Hematopoietic multipotent progenitor cell (in vitro differentiated cells): ENCODE data around the gene CHST8. TPM values are rescaled to one million over a fixed set of nuclear protein-coding genes. Genes with fewer than 3 reads are reported as not detected.

Experiments used
- DNase-seq, 3 donors: peaks; one replicate each; pipeline ENCODE4 v3.0.0-alpha.2; 2011 to 2015; ENCODE audit warnings: low read depth in 2 of 3, low spot score in 2 of 3
- total RNA-seq: library from RNA; depleted of rRNA; stranded (reverse); fragments of >200 nt; gene quantifications from one replicate; pipeline ENCODE4 v1.2.3, GENCODE V29; 2012

Gene CHST8
- total RNA-seq, 1 donor, result not detected

GRCh38 chr19:33730858-33731607 is 109.3 kb downstream of the CHST8 start:
- no peak for DNase-seq

GRCh38 chr19:33731881-33732280 is 110.1 kb downstream of the CHST8 start:
- no peak for DNase-seq

- DNase-seq, result no peak
These were observed 113.2 kb downstream of the CHST8 start for GRCh38 chr19:33734913-33735312.

GRCh38 chr19:33736158-33736557 is 114.4 kb downstream of the CHST8 start:
- no peak for DNase-seq

- no peak for DNase-seq
These were observed 115.0 kb downstream of the CHST8 start for GRCh38 chr19:33736787-33737186.

GRCh38 chr19:33737681-33738371 is 116.1 kb downstream of the CHST8 start:
- DNase-seq, result no peak

- peak in 2 of 3 donors; percentile 37 to 62 for DNase-seq
These were observed 119.2 kb downstream of the CHST8 start for GRCh38 chr19:33740811-33741396.

- no peak for DNase-seq
These were observed 123.5 kb downstream of the CHST8 start for GRCh38 chr19:33745297-33745696.

GRCh38 chr19:33746159-33746558 is 124.4 kb downstream of the CHST8 start:
- no peak for DNase-seq

GRCh38 chr19:33747273-33747672 is 125.5 kb downstream of the CHST8 start:
- DNase-seq, result no peak

- DNase-seq, result no peak
These were observed 126.5 kb downstream of the CHST8 start for GRCh38 chr19:33748231-33748630.

GRCh38 chr19:33749016-33749415 is 127.3 kb downstream of the CHST8 start:
- DNase-seq, result no peak

GRCh38 chr19:33749619-33750175 is 127.9 kb downstream of the CHST8 start:
- no peak for DNase-seq

GRCh38 chr19:33750587-33751435 is 129.1 kb downstream of the CHST8 start:
- DNase-seq, result no peak

GRCh38 chr19:33751436-33751770 is 129.7 kb downstream of the CHST8 start:
- no peak for DNase-seq

- no peak for DNase-seq
These were observed 130.5 kb downstream of the CHST8 start for GRCh38 chr19:33752018-33752800.

GRCh38 chr19:33752945-33753344 is 131.2 kb downstream of the CHST8 start:
- DNase-seq, result no peak

GRCh38 chr19:33754361-33754760 is 132.6 kb downstream of the CHST8 start:
- DNase-seq, result no peak

GRCh38 chr19:33755099-33756035 is 133.6 kb downstream of the CHST8 start:
- DNase-seq, result no peak
